ENCODE results near the gene NXPH1. TPM values are rescaled to one million over a fixed set of nuclear protein-coding genes. Genes with fewer than 3 reads are reported as not detected.

The NXPH1 gene
- total and polyA plus RNA-seq, 2 donors (not counting 1 experiment from before 2014, with no cell fraction given), result not detected

DNA sequence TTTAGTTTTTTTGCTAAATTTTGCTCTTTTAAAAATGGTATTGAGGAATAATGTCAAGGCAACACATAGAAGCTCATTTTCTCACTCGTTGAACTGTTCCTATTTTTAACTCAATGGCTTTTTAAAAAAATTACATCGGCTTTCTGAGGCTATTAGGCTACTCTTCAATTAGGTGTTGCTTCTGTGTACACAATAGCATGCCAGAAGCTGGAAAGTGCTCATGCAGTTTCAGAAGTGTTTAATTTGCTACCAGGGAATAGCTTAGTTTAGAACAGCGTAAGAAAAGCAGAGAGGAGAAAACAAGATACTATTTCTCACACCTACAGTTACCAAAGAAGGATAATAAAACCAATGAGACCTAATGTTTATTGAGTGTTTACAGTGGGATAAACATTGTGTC, 157.4 kb downstream of the NXPH1 start:
- Mint-ChIP-seq H3K4me1 (no peaks in the 10 kb centered on the region), H3K27me3 (no peaks in the 10 kb centered on the region), H3K27ac (no peak overlapping the region), H3K4me3 (no peak overlapping the region), H3K9me3 (ENCODE audit: insufficient read depth) (peaks cover 5% of the 10 kb centered on the region)
- H3K27ac ChIP-seq (ENCODE audit: low read length in 2 of 2), result no peak overlapping the region
- H3K9me3 ChIP-seq (ENCODE audit: control extremely low read depth in 1 of 3, control insufficient read depth in 2 of 3, insufficient read depth in 1 of 3, low read length in 2 of 3), result no peaks in the 10 kb centered on the region
- ChIA-PET POLR2A (no interaction called here), CTCF (no interaction called here)
- no peaks in the 10 kb centered on the region for H3K27me3 ChIP-seq (replicated peaks in 1 of 4; ENCODE audit: control extremely low read depth in 1 of 4, control insufficient read depth in 3 of 4, insufficient read depth in 4 of 4, low read length in 3 of 4)
- DNase-seq (no peak), ATAC-seq (ENCODE audit: low read depth) (no peak)
- no peaks in the 10 kb centered on the region for H4K20me1 ChIP-seq (ENCODE audit: control insufficient read depth, insufficient read depth, low read length, poor library complexity, severe bottlenecking)
- TF ChIP-seq CTCF (IDR thresholded peaks at IDR 0.05) (no peak), EZH2 (IDR thresholded peaks at IDR 0.05; ENCODE audit: borderline replicate concordance, insufficient read depth, low read depth, low read length, poor library complexity, severe bottlenecking) (no peak)
- intact Hi-C loops (cut with micrococcal nuclease), result no loop called here
- no peak overlapping the region for H2AFZ ChIP-seq (ENCODE audit: insufficient read depth, low read depth, low read length, poor library complexity, severe bottlenecking)
- no peaks in the 10 kb centered on the region for H3K36me3 ChIP-seq (replicated peaks in 1 of 2; ENCODE audit: control extremely low read depth in 1 of 2, control insufficient read depth in 1 of 2, extremely low read depth in 1 of 2, insufficient read depth in 2 of 2, low read length in 1 of 2)
- H3K4me3 ChIP-seq (ENCODE audit: control extremely low read depth in 1 of 5, extremely low read depth in 1 of 5, insufficient read depth in 1 of 5, low read depth in 2 of 5, low read length in 4 of 5), result no peak overlapping the region
- no peak overlapping the region for H3K9ac ChIP-seq (ENCODE audit: low read length)
- no peak overlapping the region for H3K4me2 ChIP-seq (replicated peaks; ENCODE audit: low read depth, low read length, poor library complexity, severe bottlenecking)
- H3K79me2 ChIP-seq (ENCODE audit: control insufficient read depth, insufficient read depth, low read length), result no peaks in the 10 kb centered on the region
- H3K4me1 ChIP-seq (ENCODE audit: control insufficient read depth in 2 of 2, insufficient read depth in 2 of 2, low read length in 2 of 2), result no peaks in the 10 kb centered on the region
- 67% methylated on average over 1 of the region's 3 CpGs for WGBS (ENCODE audit: insufficient coverage)

GRCh38 chr7:8591289-8591688, 157.9 kb downstream of the NXPH1 start:
- no peaks in the 10 kb centered on the region for H3K27me3 ChIP-seq (replicated peaks in 1 of 4; ENCODE audit: control extremely low read depth in 1 of 4, control insufficient read depth in 3 of 4, insufficient read depth in 4 of 4, low read length in 3 of 4)
- ATAC-seq (ENCODE audit: low read depth) (no peak), DNase-seq (no peak)
- no peaks in the 10 kb centered on the region for H4K20me1 ChIP-seq (ENCODE audit: control insufficient read depth, insufficient read depth, low read length, poor library complexity, severe bottlenecking)
- H3K27ac Mint-ChIP-seq, result no peak overlapping the region
- H3K27ac ChIP-seq (ENCODE audit: low read length in 2 of 2), result no peak overlapping the region
- H3K27me3 Mint-ChIP-seq, result no peaks in the 10 kb centered on the region
- H3K36me3 ChIP-seq (replicated peaks in 1 of 2; ENCODE audit: control extremely low read depth in 1 of 2, control insufficient read depth in 1 of 2, extremely low read depth in 1 of 2, insufficient read depth in 2 of 2, low read length in 1 of 2), result no peaks in the 10 kb centered on the region
- TF ChIP-seq EZH2 (IDR thresholded peaks at IDR 0.05; ENCODE audit: borderline replicate concordance, insufficient read depth, low read depth, low read length, poor library complexity, severe bottlenecking) (no peak), CTCF (IDR thresholded peaks at IDR 0.05) (no peak)
- peaks cover 5% of the 10 kb centered on the region for H3K9me3 Mint-ChIP-seq (ENCODE audit: insufficient read depth)
- no peak overlapping the region for H3K4me2 ChIP-seq (replicated peaks; ENCODE audit: low read depth, low read length, poor library complexity, severe bottlenecking)
- H2AFZ ChIP-seq (ENCODE audit: insufficient read depth, low read depth, low read length, poor library complexity, severe bottlenecking), result no peak overlapping the region
- CTCF ChIA-PET, result no interaction called here
- H3K4me1 ChIP-seq (ENCODE audit: control insufficient read depth in 2 of 2, insufficient read depth in 2 of 2, low read length in 2 of 2), result no peaks in the 10 kb centered on the region
- H3K4me1 Mint-ChIP-seq, result no peaks in the 10 kb centered on the region
- H3K79me2 ChIP-seq (ENCODE audit: control insufficient read depth, insufficient read depth, low read length), result no peaks in the 10 kb centered on the region
- H3K9ac ChIP-seq (ENCODE audit: low read length), result no peak overlapping the region
- no peak overlapping the region for H3K4me3 Mint-ChIP-seq
- POLR2A ChIA-PET, result no interaction called here
- H3K9me3 ChIP-seq (ENCODE audit: control extremely low read depth in 1 of 3, control insufficient read depth in 2 of 3, insufficient read depth in 1 of 3, low read length in 2 of 3), result no peaks in the 10 kb centered on the region
- intact Hi-C loops (cut with micrococcal nuclease), result no loop called here
- no peak overlapping the region for H3K4me3 ChIP-seq (ENCODE audit: control extremely low read depth in 1 of 5, extremely low read depth in 1 of 5, insufficient read depth in 1 of 5, low read depth in 2 of 5, low read length in 4 of 5)

All from B cell (primary cell).